ENCODE measurements around the gene CACNA1A.
"Not testable (repeated sequence)": the region's sequence is repeated elsewhere in the genome, so short reads cannot be mapped to it uniquely, and the experiment has no call there.

- not testable (repeated sequence) for TF ChIP-seq CTCF (IDR thresholded peaks at IDR 0.05; ENCODE audit: poor library complexity); EZH2 (IDR thresholded peaks at IDR 0.05; ENCODE audit: borderline replicate concordance)
Observed at GRCh38 chr19:13256398-13256797, 249.9 kb downstream of the CACNA1A start.
